IMR-90 (cell line): ENCODE data around the gene MAP3K9. TPM values are rescaled to one million over a fixed set of nuclear protein-coding genes. Genes with fewer than 3 reads are reported as not detected.

Source experiments
- ATAC-seq: fragments of 200-7000 bp; cut with Tn5 transposase; 2 replicates; pipeline ENCODE4 v1.9.1; 2020; ENCODE audit warnings: low read depth, mild to moderate bottlenecking, moderate library complexity
- BruUV-seq: library from RNA; stranded (reverse); fragments of 400-500 nt; replicated peaks from 2 replicates; lab custom pipeline; 2021; lab: Mats Ljungman, UMichigan
- CTCF ChIA-PET: fragments of 300-600 bp; formaldehyde crosslinking; extraction: SDS; loops from one replicate; lab custom pipeline; 2021; ENCODE audit warnings: antibody characterized with exemption; lab: Yijun Ruan, JAX
- POLR2A ChIA-PET: fragments of 300-600 bp; sonication (Branson Sonifier 250); formaldehyde crosslinking; loops from one replicate; lab custom pipeline; 2022; ENCODE audit warnings: antibody characterized with exemption; ENCODE audit not compliant: unreplicated experiment; lab: Charles Lee
- DNase-seq: peaks from one replicate; pipeline ENCODE4 v3.0.0; 2013
- H2AFZ ChIP-seq: replicated peaks from 2 replicates; pipeline ENCODE3; 2013; ENCODE audit warnings: low read length, mild to moderate bottlenecking; ENCODE audit not compliant: poor library complexity
- H2AK5ac ChIP-seq: 2 replicates; pipeline ENCODE4 v1.6.1; 2013; ENCODE audit warnings: low read depth, low read length, inconsistent platforms
- H2AK9ac ChIP-seq: replicated peaks from 2 replicates; pipeline ENCODE3; 2013; ENCODE audit warnings: mild to moderate bottlenecking, low read depth, low read length, moderate library complexity; ENCODE audit not compliant: poor library complexity
- H2BK120ac ChIP-seq: 2 replicates; pipeline ENCODE4 v1.6.1; 2013; ENCODE audit warnings: low read depth, low read length, inconsistent platforms
- H2BK15ac ChIP-seq: 3 replicates; pipeline ENCODE4 v1.6.1; 2013; ENCODE audit warnings: low read depth, low read length, inconsistent platforms
- H2BK20ac ChIP-seq: 2 replicates; pipeline ENCODE4 v1.6.1; 2013; ENCODE audit warnings: low read depth, mild to moderate bottlenecking, inconsistent platforms, low read length, moderate library complexity
- H2BK5ac ChIP-seq: 2 replicates; pipeline ENCODE4 v1.6.1; 2013; ENCODE audit warnings: mild to moderate bottlenecking, low read depth, low read length, inconsistent platforms; ENCODE audit not compliant: poor library complexity, severe bottlenecking
- H3K14ac ChIP-seq: replicated peaks from 2 replicates; pipeline ENCODE4 v1.6.1; 2013; ENCODE audit warnings: low read depth, low read length, inconsistent platforms
- H3K18ac ChIP-seq: 2 replicates; pipeline ENCODE4 v1.6.1; 2013; ENCODE audit warnings: low read depth, low read length, control low read depth
- H3K23ac ChIP-seq: 2 replicates; pipeline ENCODE4 v1.6.1; 2013; ENCODE audit warnings: low read depth, low read length, inconsistent platforms
- H3K27ac ChIP-seq: 2 replicates; pipeline ENCODE4 v1.5.1; 2013; ENCODE audit warnings: mild to moderate bottlenecking, control low read depth, low read length; ENCODE audit not compliant: insufficient read depth
- H3K27me3 ChIP-seq: 2 replicates; pipeline ENCODE4 v1.6.1; 2013; ENCODE audit warnings: low read length; ENCODE audit not compliant: control insufficient read depth, insufficient read depth
- H3K36me3 ChIP-seq: 2 replicates; pipeline ENCODE4 v1.6.1; 2013; ENCODE audit warnings: low read length, mixed read lengths; ENCODE audit not compliant: control insufficient read depth, insufficient read depth
- H3K4ac ChIP-seq: 2 replicates; pipeline ENCODE4 v1.6.1; 2013; ENCODE audit warnings: low read depth, low read length, inconsistent platforms
- H3K4me1 ChIP-seq: 2 replicates; pipeline ENCODE4 v1.6.1; 2013; ENCODE audit warnings: low read length, mixed read lengths; ENCODE audit not compliant: control insufficient read depth, insufficient read depth
- H3K4me2 ChIP-seq: 2 replicates; pipeline ENCODE4 v1.6.1; 2013; ENCODE audit warnings: low read depth, mild to moderate bottlenecking, control low read depth, low read length, moderate library complexity
- H3K4me3 ChIP-seq: 2 replicates; pipeline ENCODE4 v1.5.1; 2013; ENCODE audit warnings: low read depth, mild to moderate bottlenecking, control low read depth, low read length, moderate library complexity; ENCODE audit not compliant: insufficient read depth
- H3K56ac ChIP-seq: 2 replicates; pipeline ENCODE4 v1.6.1; 2013; ENCODE audit warnings: low read length, inconsistent platforms; ENCODE audit not compliant: insufficient read depth; ENCODE audit errors: extremely low read depth
- H3K79me1 ChIP-seq, 2 experiments: 2 replicates each; pipeline ENCODE4 v1.6.1; 2013; ENCODE audit warnings: low read length in 2 of 2, inconsistent platforms in 1 of 2, low read depth in 1 of 2
- H3K9ac ChIP-seq: 2 replicates; pipeline ENCODE4 v1.6.1; 2013; ENCODE audit warnings: low read depth, low read length, control low read depth
- H3K9me1 ChIP-seq: 2 replicates; pipeline ENCODE4 v1.6.1; 2013; ENCODE audit warnings: low read length, inconsistent platforms; ENCODE audit not compliant: insufficient read depth
- H3K9me3 ChIP-seq: 2 replicates; pipeline ENCODE4 v1.6.1; 2013; ENCODE audit warnings: low read length; ENCODE audit not compliant: control insufficient read depth, insufficient read depth
- H4K20me1 ChIP-seq: 2 replicates; pipeline ENCODE4 v1.6.1; 2013; ENCODE audit warnings: low read length, inconsistent platforms; ENCODE audit not compliant: insufficient read depth
- H4K5ac ChIP-seq: 2 replicates; pipeline ENCODE4 v1.6.1; 2013; ENCODE audit warnings: mild to moderate bottlenecking, low read depth, low read length, control low read depth
- H4K8ac ChIP-seq, 2 experiments: 2 replicates each; pipeline ENCODE4 v1.6.1; 2013; ENCODE audit warnings: low read depth in 2 of 2, low read length in 2 of 2, control low read depth in 1 of 2, inconsistent platforms in 1 of 2
- H4K91ac ChIP-seq: 2 replicates; pipeline ENCODE4 v1.6.1; 2013; ENCODE audit warnings: low read depth, low read length, inconsistent platforms; ENCODE audit not compliant: insufficient read depth
- CTCF ChIP-seq: conservative IDR thresholded peaks from 2 replicates; pipeline ENCODE4 v1.5.1; 2012; ENCODE audit warnings: mild to moderate bottlenecking, low read depth, low read length, improper control_type of control experiment
- MAZ ChIP-seq: IDR thresholded peaks from 2 replicates; pipeline ENCODE4 v1.6.1; 2012; ENCODE audit warnings: low read depth, mild to moderate bottlenecking, low read length, improper control_type of control experiment, moderate library complexity, borderline replicate concordance
- MXI1 ChIP-seq: IDR thresholded peaks from 2 replicates; pipeline ENCODE4 v1.6.1; 2012; ENCODE audit warnings: low read depth, mild to moderate bottlenecking, low read length, moderate library complexity, borderline replicate concordance
- RAD21 ChIP-seq: IDR thresholded peaks from 2 replicates; pipeline ENCODE4 v1.6.1; 2012; ENCODE audit warnings: low read length, improper control_type of control experiment
- RCOR1 ChIP-seq: IDR thresholded peaks from 2 replicates; pipeline ENCODE4 v1.6.1; 2012; ENCODE audit warnings: mild to moderate bottlenecking, low read length, improper control_type of control experiment; ENCODE audit not compliant: insufficient replicate concordance
- RFX5 ChIP-seq: IDR thresholded peaks from 2 replicates; pipeline ENCODE4 v1.8.0; 2012; ENCODE audit warnings: low read depth, mild to moderate bottlenecking, low read length, moderate library complexity
- USF2 ChIP-seq: fragments of 150-350 bp; IDR thresholded peaks from 2 replicates; pipeline ENCODE4 v1.6.1; 2017; ENCODE audit warnings: mild to moderate bottlenecking, antibody characterized with exemption, low read length, low read depth
- WGBS, 2 experiments: methylation state at CpG; one replicate each; pipeline versions ENCODE4 v1.1.5 to v1.1.7; 2013; ENCODE audit warnings: missing lambda C conversion rate in 2 of 2; ENCODE audit not compliant: insufficient read length in 1 of 2; ENCODE audit errors: extremely low coverage in 2 of 2; 5-methylcytosine and 5-hydroxymethylcytosine counted together
- dilution Hi-C: fragments of 300-500 bp; cut with HindIII; formaldehyde crosslinking; loops from one replicate; pipeline ENCODE4 v1.14.3; 2018; ENCODE audit warnings: low sequenced_read_pairs; ENCODE audit not compliant: unreplicated experiment
- in situ Hi-C: fragments of 300-500 bp; cut with MboI; formaldehyde crosslinking; loops from 3 replicates; pipeline ENCODE4 v1.14.3; 2019; ENCODE audit warnings: low sequenced_read_pairs, inconsistent platforms, mixed read lengths
- intact Hi-C: fragments of 100-400 bp; cut with micrococcal nuclease; formaldehyde crosslinking; loops from 2 replicates; pipeline ENCODE4 v1.10.0; 2022
- polyA plus RNA-seq, 3 experiments: library from polyadenylated mRNA; depleted of rRNA; stranded (reverse); fragments of >200 nt; gene quantifications; 2 replicates each; pipeline ENCODE4 v1.2.3, GENCODE V29; 2012; ENCODE audit warnings: low replicate concordance in 1 of 3
- total RNA-seq: library from RNA; depleted of rRNA; stranded (reverse); fragments of >200 nt; gene quantifications from 2 replicates; pipeline ENCODE4 v1.2.3, GENCODE V29; 2012

Gene MAP3K9
- total and polyA plus RNA-seq, 2 of the 4 experiments (the other 2 are of a cell fraction): 0.17 to 0.18 TPM

DNA sequence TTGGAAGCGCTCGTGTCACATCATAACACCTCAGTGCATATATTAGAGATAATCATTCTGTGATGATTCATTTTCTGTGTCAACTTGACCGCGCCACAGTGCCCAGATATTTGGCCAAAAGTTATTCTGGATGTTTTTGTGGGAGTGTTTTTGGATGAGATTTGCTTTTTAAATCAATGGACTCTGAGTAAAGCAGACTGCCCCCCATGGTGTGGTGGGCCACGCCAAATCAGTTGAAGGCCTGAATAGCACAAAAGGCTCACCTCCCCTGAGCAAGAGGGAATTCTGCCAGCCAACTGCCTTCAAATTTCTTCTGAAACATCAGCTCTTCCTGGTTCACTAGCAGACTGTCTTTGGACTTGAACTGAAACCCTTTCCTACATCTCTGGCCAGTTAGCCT, 24.6 kb upstream of the MAP3K9 start:
- peaks cover 1% of the 10 kb centered on the region; the same call in 1 of the 2 replicates for H3K27me3 ChIP-seq
- no peak overlapping the region for H3K23ac ChIP-seq
- H3K27ac ChIP-seq: no peak overlapping the region
- no peak overlapping the region for H3K4me2 ChIP-seq
- H3K56ac ChIP-seq: no peak overlapping the region
- H4K8ac ChIP-seq: no peak overlapping the region
- no peak overlapping the region for H3K18ac ChIP-seq
- H3K4ac ChIP-seq: no peak overlapping the region
- no peak overlapping the region for H2BK15ac ChIP-seq
- no TSS peak for BruUV-seq
- no peak overlapping the region for H2AK9ac ChIP-seq
- dilution Hi-C loops: no loop called here
- no peak overlapping the region for H2AFZ ChIP-seq
- in situ Hi-C loops: no loop called here
- no peak for TF ChIP-seq RAD21
- no peak for TF ChIP-seq CTCF
- no peak for TF ChIP-seq RCOR1
- TF ChIP-seq MXI1: no peak
- TF ChIP-seq MAZ: no peak
- TF ChIP-seq USF2: no peak
- no peak for TF ChIP-seq RFX5
- no peaks in the 10 kb centered on the region for H3K4me1 ChIP-seq
- intact Hi-C loops: no loop called here
- ChIA-PET POLR2A (no interaction called here), CTCF (interaction anchor here (0.5 kb wide), 1 partner anchor 8 kb away, joined by 3 read pairs; no protein-coding TSS in a partner anchor)
- no peak for DNase-seq
- no peaks in the 10 kb centered on the region for H3K9me1 ChIP-seq
- H3K9ac ChIP-seq: no peak overlapping the region
- no peak overlapping the region for H2BK120ac ChIP-seq
- H3K79me1 ChIP-seq: no peaks in the 10 kb centered on the region; a peak in 1 of 4 replicates
- no peaks in the 10 kb centered on the region for H3K36me3 ChIP-seq
- H2BK20ac ChIP-seq: no peak overlapping the region
- H3K9me3 ChIP-seq: no peaks in the 10 kb centered on the region
- no peak overlapping the region for H2BK5ac ChIP-seq
- ATAC-seq: no peak
- no peak overlapping the region for H2AK5ac ChIP-seq
- H3K4me3 ChIP-seq: no peak overlapping the region
- WGBS, 2 experiments: 86% methylated on average over 2 of the region's 5 CpGs; no CpG with 5 or more reads in 1 of the 2 experiments
- H4K20me1 ChIP-seq: no peaks in the 10 kb centered on the region
- no peak overlapping the region for H3K14ac ChIP-seq
- no peak overlapping the region for H4K5ac ChIP-seq
- H4K91ac ChIP-seq: no peak overlapping the region
